Uterus (tissue), 4 donors: ENCODE results near the gene HSD11B1. TPM values are rescaled to one million over a fixed set of nuclear protein-coding genes. Genes with fewer than 3 reads are reported as not detected.

Experiments
- DNase-seq, 2 donors: peaks; one replicate each; pipeline ENCODE4 v3.0.0-alpha.2; 2019 to 2020
- H3K27ac ChIP-seq, 2 donors: fragments of 200-600 bp; sonication (generic); 1 replicate in 1 of 2; 2 replicates in 1 of 2; pipeline ENCODE4 v1.5.1; 2016 to 2018
- H3K27me3 ChIP-seq, 2 donors: fragments of 200-600 bp; sonication (generic); one replicate each; pipeline ENCODE4 v1.5.1; 2018 to 2019; ENCODE audit warnings: control low read depth in 1 of 2
- H3K36me3 ChIP-seq, 2 donors: fragments of 200-600 bp; sonication (generic); one replicate each; pipeline ENCODE4 v1.5.1; 2019; ENCODE audit warnings: control low read depth in 1 of 2
- H3K4me1 ChIP-seq, 2 donors: fragments of 200-600 bp; sonication (generic); one replicate each; pipeline ENCODE4 v1.5.1; 2018 to 2019; ENCODE audit warnings: control low read depth in 1 of 2
- H3K4me3 ChIP-seq, 2 donors: fragments of 200-600 bp; sonication (generic); 1 replicate in 1 of 2; 2 replicates in 1 of 2; pipeline ENCODE4 v1.5.1; 2018 to 2019; ENCODE audit warnings: mild to moderate bottlenecking in 1 of 2
- H3K9me3 ChIP-seq, 2 donors: fragments of 200-600 bp; sonication (generic); one replicate each; pipeline ENCODE4 v1.5.1; 2019; ENCODE audit warnings: control low read depth in 1 of 2
- CTCF ChIP-seq, 4 experiments: fragments of 200-600 bp in 2 of 4; fragments of 450-650 bp in 2 of 4; sonication (generic) in 2 of 4; IDR thresholded peaks; one replicate each; pipeline ENCODE4 v1.5.1; 2016 to 2019; ENCODE audit warnings: antibody characterized with exemption in 4 of 4, mild to moderate bottlenecking in 2 of 4, moderate library complexity in 1 of 4
- POLR2A ChIP-seq, 2 donors: fragments of 450-650 bp; IDR thresholded peaks; one replicate each; pipeline ENCODE4 v1.6.1; 2016; ENCODE audit warnings: antibody characterized with exemption in 2 of 2, mild to moderate bottlenecking in 1 of 2, moderate library complexity in 1 of 2
- intact Hi-C: fragments of 100-400 bp; cut with DNase I; formaldehyde crosslinking; loops from one replicate; pipeline ENCODE4 v1.15.1; 2023; ENCODE audit warnings: low total_unique reads
- total RNA-seq, 4 donors: library from RNA; depleted of rRNA in 3 of 4; stranded (reverse); fragments of >200 nt in 3 of 4; gene quantifications; one replicate each; pipeline versions ENCODE4 v1.1.0 to v1.2.4, GENCODE V29; 2014 to 2023
- donor health status: DM: yes; HTN: yes; CAD: no.

Gene HSD11B1
- total RNA-seq, 4 donors from 2014 or later: 0.59 to 12.8 (median 2.2) TPM

- intact Hi-C loops: no loop called here
- Histone ChIP-seq H3K9me3 (no peaks in the 10 kb centered on the region), H3K36me3 (no peaks in the 10 kb centered on the region), H3K4me3 (peak overlapping the region in 1 of 2 donors; percentile 23), H3K27me3 (no peaks in the 10 kb centered on the region), H3K4me1 (no peaks in the 10 kb centered on the region), H3K27ac (peak overlapping the region in 1 of 2 donors; percentile 17)
- peak; percentile 64 to 85 (median 74) for TF ChIP-seq CTCF (IDR thresholded peaks at IDR 0.05)
- no peak for TF ChIP-seq POLR2A (IDR thresholded peaks at IDR 0.05)
- peak; percentile 82 to 83 for DNase-seq
Measured at GRCh38 chr1:209747580-209748262, 43.1 kb downstream of the HSD11B1 start.

GRCh38 chr1:209748620-209749019 is 44.0 kb downstream of the HSD11B1 start:
- DNase-seq: no peak
- H3K36me3 ChIP-seq: no peaks in the 10 kb centered on the region
- intact Hi-C loops: no loop called here
- no peak overlapping the region for H3K27ac ChIP-seq
- H3K27me3 ChIP-seq: no peaks in the 10 kb centered on the region
- TF ChIP-seq POLR2A (IDR thresholded peaks at IDR 0.05): no peak
- TF ChIP-seq CTCF (IDR thresholded peaks at IDR 0.05): no peak
- H3K9me3 ChIP-seq: no peaks in the 10 kb centered on the region
- H3K4me3 ChIP-seq: no peak overlapping the region
- no peaks in the 10 kb centered on the region for H3K4me1 ChIP-seq

- intact Hi-C loops: no loop called here
- H3K9me3 ChIP-seq: no peaks in the 10 kb centered on the region
- no peak overlapping the region for H3K4me3 ChIP-seq
- TF ChIP-seq POLR2A (IDR thresholded peaks at IDR 0.05) (no peak), CTCF (IDR thresholded peaks at IDR 0.05) (no peak)
- no peaks in the 10 kb centered on the region for H3K36me3 ChIP-seq
- no peak overlapping the region for H3K27ac ChIP-seq
- H3K4me1 ChIP-seq: no peaks in the 10 kb centered on the region
- DNase-seq: no peak
- H3K27me3 ChIP-seq: no peaks in the 10 kb centered on the region
Measured at GRCh38 chr1:209749205-209749604, 44.6 kb downstream of the HSD11B1 start.

GRCh38 chr1:209749670-209750323 is 45.2 kb downstream of the HSD11B1 start:
- Histone ChIP-seq H3K36me3 (no peaks in the 10 kb centered on the region), H3K4me3 (no peak overlapping the region), H3K27me3 (no peaks in the 10 kb centered on the region), H3K4me1 (no peaks in the 10 kb centered on the region), H3K27ac (no peak overlapping the region), H3K9me3 (no peaks in the 10 kb centered on the region)
- no peak for DNase-seq
- intact Hi-C loops: no loop called here
- TF ChIP-seq CTCF (IDR thresholded peaks at IDR 0.05) (no peak), POLR2A (IDR thresholded peaks at IDR 0.05) (no peak)

GRCh38 chr1:209751627-209752231 is 47.1 kb downstream of the HSD11B1 start:
- H3K36me3 ChIP-seq: no peaks in the 10 kb centered on the region
- no peaks in the 10 kb centered on the region for H3K9me3 ChIP-seq
- TF ChIP-seq CTCF (IDR thresholded peaks at IDR 0.05): no peak
- no peak for DNase-seq
- H3K27me3 ChIP-seq: no peaks in the 10 kb centered on the region
- no peak overlapping the region for H3K4me3 ChIP-seq
- H3K4me1 ChIP-seq: no peaks in the 10 kb centered on the region
- no peak overlapping the region for H3K27ac ChIP-seq
- intact Hi-C loops: no loop called here
